Karpas-422 (cell line): ENCODE results near the gene RNF220. TPM values are rescaled to one million over a fixed set of nuclear protein-coding genes. Genes with fewer than 3 reads are reported as not detected.

Source experiments
- DNase-seq: peaks from one replicate; pipeline ENCODE4 v3.0.0-alpha.2; 2015
- H2AFZ ChIP-seq: fragments of 200-600 bp; sonication (generic); 2 replicates; pipeline ENCODE4 v1.6.1; 2014; ENCODE audit warnings: antibody characterized with exemption, low read length, mixed read lengths
- H3K27ac ChIP-seq: fragments of 200-600 bp; sonication (generic); 2 replicates; pipeline ENCODE4 v1.5.1; 2014; ENCODE audit warnings: mild to moderate bottlenecking, low read length, moderate library complexity
- H3K27me3 ChIP-seq: fragments of 200-600 bp; sonication (generic); 2 replicates; pipeline ENCODE4 v1.6.1; 2014; ENCODE audit warnings: low read length, mixed read lengths
- H3K36me3 ChIP-seq: fragments of 200-600 bp; sonication (generic); 2 replicates; pipeline ENCODE4 v1.6.1; 2014; ENCODE audit warnings: low read length, mixed read lengths; ENCODE audit not compliant: insufficient read depth
- H3K4me1 ChIP-seq: fragments of 200-600 bp; sonication (generic); 2 replicates; pipeline ENCODE4 v1.6.1; 2014; ENCODE audit warnings: mild to moderate bottlenecking, low read length, mixed read lengths
- H3K4me2 ChIP-seq: fragments of 200-600 bp; sonication (generic); 2 replicates; pipeline ENCODE4 v1.6.1; 2014; ENCODE audit warnings: low read length, low read depth, mild to moderate bottlenecking; ENCODE audit not compliant: poor library complexity, severe bottlenecking
- H3K4me3 ChIP-seq: fragments of 200-600 bp; sonication (generic); 2 replicates; pipeline ENCODE4 v1.5.1; 2014; ENCODE audit warnings: mild to moderate bottlenecking, antibody characterized with exemption, low read length, mixed read lengths
- H3K79me2 ChIP-seq: fragments of 200-600 bp; sonication (generic); 2 replicates; pipeline ENCODE4 v1.6.1; 2014; ENCODE audit warnings: mild to moderate bottlenecking, low read length, mixed read lengths
- H3K9ac ChIP-seq: fragments of 200-600 bp; sonication (generic); 2 replicates; pipeline ENCODE4 v1.6.0; 2014; ENCODE audit warnings: low read length
- H3K9me2 ChIP-seq: fragments of 200-600 bp; sonication (generic), shearing (Covaris generic); replicated peaks from 2 replicates; pipeline ENCODE4 v1.6.0; 2014; ENCODE audit warnings: mild to moderate bottlenecking, low read length, moderate library complexity; ENCODE audit not compliant: insufficient read depth
- H3K9me3 ChIP-seq: fragments of 300-700, 200-600 bp; sonication (generic); 2 replicates; pipeline ENCODE4 v1.6.1; 2014; ENCODE audit warnings: low read length, mixed read lengths
- H4K20me1 ChIP-seq: fragments of 200-600 bp; sonication (generic); 2 replicates; pipeline ENCODE4 v1.6.1; 2014; ENCODE audit warnings: mild to moderate bottlenecking, antibody characterized with exemption, low read length, low read depth; ENCODE audit not compliant: insufficient read depth
- total RNA-seq: library from RNA; depleted of rRNA; stranded (reverse); fragments of >200 nt; shearing (Covaris generic); gene quantifications from 2 replicates; pipeline ENCODE4 v1.2.3, GENCODE V29; 2014; ENCODE audit warnings: low replicate concordance

Gene RNF220
- total RNA-seq, 1 experiment from 2014 or later = 73.6 TPM

DNA sequence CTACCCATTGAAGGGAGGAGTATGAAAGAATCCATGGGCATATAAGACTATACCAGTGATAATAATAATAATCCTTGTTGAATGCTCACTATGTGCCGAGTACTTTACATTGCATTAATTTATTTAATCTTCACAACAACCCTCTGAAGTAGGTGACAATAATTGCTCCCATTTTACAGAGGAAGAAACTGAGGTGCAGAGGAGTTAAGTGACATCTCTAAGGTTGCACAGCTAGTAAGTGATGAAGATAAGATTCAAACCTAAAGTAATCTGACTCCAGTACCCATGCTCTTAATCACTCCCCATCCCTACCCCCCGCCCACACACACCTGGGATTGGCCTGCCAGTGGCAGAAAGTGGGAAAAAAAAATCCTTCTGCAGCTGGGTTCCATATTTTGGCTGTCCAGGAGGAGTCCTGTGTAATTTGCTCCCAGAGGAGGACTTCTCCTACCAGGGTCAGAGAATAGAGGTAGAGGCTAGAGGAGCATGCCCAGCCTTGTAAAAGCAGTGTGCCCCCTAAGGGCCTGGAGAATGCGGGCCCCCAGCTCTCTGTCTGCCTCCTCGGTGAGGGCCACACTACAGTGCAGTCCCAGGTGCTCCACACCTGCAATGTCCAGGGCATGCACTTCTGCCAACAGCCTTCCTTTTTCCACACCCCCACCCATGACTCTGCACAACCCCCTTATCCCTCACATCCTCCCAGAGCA is 211.4 kb downstream of the RNF220 start:
- Histone ChIP-seq H3K9me3 (no peaks in the 10 kb centered on the region), H3K4me2 (no peak overlapping the region), H3K4me1 (no peaks in the 10 kb centered on the region), H4K20me1 (no peaks in the 10 kb centered on the region), H3K9ac (no peak overlapping the region), H3K79me2 (no peaks in the 10 kb centered on the region), H2AFZ (no peak overlapping the region), H3K27me3 (no peaks in the 10 kb centered on the region), H3K9me2 (no peaks in the 10 kb centered on the region), H3K36me3 (no peaks in the 10 kb centered on the region), H3K27ac (no peak overlapping the region), H3K4me3 (no peak overlapping the region)
- DNase-seq = no peak

- H3K4me3 ChIP-seq = no peak overlapping the region
- H3K4me2 ChIP-seq = no peak overlapping the region
- DNase-seq = no peak
- no peaks in the 10 kb centered on the region for H4K20me1 ChIP-seq
- H3K79me2 ChIP-seq = no peaks in the 10 kb centered on the region
- no peak overlapping the region for H3K27ac ChIP-seq
- no peaks in the 10 kb centered on the region for H3K27me3 ChIP-seq
- no peaks in the 10 kb centered on the region for H3K4me1 ChIP-seq
- H3K36me3 ChIP-seq = no peaks in the 10 kb centered on the region
- H2AFZ ChIP-seq = no peak overlapping the region
- H3K9me3 ChIP-seq = no peaks in the 10 kb centered on the region
- H3K9ac ChIP-seq = no peak overlapping the region
- no peaks in the 10 kb centered on the region for H3K9me2 ChIP-seq
Measured at GRCh38 chr1:44616991-44617702, 212.1 kb downstream of the RNF220 start.

- no peaks in the 10 kb centered on the region for H3K36me3 ChIP-seq
- no peak for DNase-seq
- no peaks in the 10 kb centered on the region for H3K27me3 ChIP-seq
- H3K9me2 ChIP-seq = no peaks in the 10 kb centered on the region
- no peak overlapping the region for H3K4me2 ChIP-seq
- H3K27ac ChIP-seq = no peak overlapping the region
- no peaks in the 10 kb centered on the region for H3K79me2 ChIP-seq
- H3K9me3 ChIP-seq = no peaks in the 10 kb centered on the region
- H3K4me1 ChIP-seq = no peaks in the 10 kb centered on the region
- H4K20me1 ChIP-seq = no peaks in the 10 kb centered on the region
- H3K9ac ChIP-seq = no peak overlapping the region
- no peak overlapping the region for H2AFZ ChIP-seq
- H3K4me3 ChIP-seq = no peak overlapping the region
Measured at GRCh38 chr1:44617703-44618029, 212.6 kb downstream of the RNF220 start.

GRCh38 chr1:44619261-44619900 is 214.3 kb downstream of the RNF220 start:
- Histone ChIP-seq H2AFZ (no peak overlapping the region), H3K4me1 (no peaks in the 10 kb centered on the region), H3K27me3 (no peaks in the 10 kb centered on the region), H4K20me1 (no peaks in the 10 kb centered on the region), H3K36me3 (no peaks in the 10 kb centered on the region), H3K79me2 (no peaks in the 10 kb centered on the region), H3K9me3 (no peaks in the 10 kb centered on the region), H3K4me2 (no peak overlapping the region), H3K9ac (no peak overlapping the region), H3K9me2 (no peaks in the 10 kb centered on the region), H3K4me3 (no peak overlapping the region), H3K27ac (no peak overlapping the region)
- no peak for DNase-seq

DNA sequence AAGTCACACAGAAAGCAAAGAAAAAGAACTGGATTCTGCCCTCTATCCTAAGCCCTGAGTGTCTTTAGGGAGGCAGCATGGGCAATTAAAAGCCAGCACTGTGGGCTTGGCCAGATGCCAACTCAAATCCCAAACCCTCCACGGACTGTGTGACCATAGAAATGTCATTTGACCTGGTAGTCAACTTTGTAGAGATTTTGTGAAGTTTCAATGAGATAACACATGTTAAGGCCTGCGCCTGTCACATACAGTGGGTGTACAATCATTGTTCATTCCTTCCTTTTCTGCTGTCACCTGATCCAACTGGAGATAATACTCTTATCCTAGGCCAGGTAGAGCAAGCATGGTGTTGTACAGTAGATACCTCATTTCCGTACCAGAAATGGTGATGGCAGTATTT is 215.0 kb downstream of the RNF220 start:
- H3K27ac ChIP-seq = no peak overlapping the region
- no peaks in the 10 kb centered on the region for H3K36me3 ChIP-seq
- no peak overlapping the region for H2AFZ ChIP-seq
- no peak overlapping the region for H3K4me3 ChIP-seq
- no peaks in the 10 kb centered on the region for H3K4me1 ChIP-seq
- no peaks in the 10 kb centered on the region for H4K20me1 ChIP-seq
- H3K9ac ChIP-seq = no peak overlapping the region
- H3K9me2 ChIP-seq = no peaks in the 10 kb centered on the region
- no peak for DNase-seq
- H3K4me2 ChIP-seq = no peak overlapping the region
- H3K9me3 ChIP-seq = no peaks in the 10 kb centered on the region
- no peaks in the 10 kb centered on the region for H3K27me3 ChIP-seq
- no peaks in the 10 kb centered on the region for H3K79me2 ChIP-seq

- no peaks in the 10 kb centered on the region for H4K20me1 ChIP-seq
- no peak for DNase-seq
- H3K4me1 ChIP-seq = no peaks in the 10 kb centered on the region
- H2AFZ ChIP-seq = no peak overlapping the region
- no peaks in the 10 kb centered on the region for H3K9me3 ChIP-seq
- no peak overlapping the region for H3K9ac ChIP-seq
- H3K36me3 ChIP-seq = no peaks in the 10 kb centered on the region
- no peaks in the 10 kb centered on the region for H3K79me2 ChIP-seq
- H3K27me3 ChIP-seq = no peaks in the 10 kb centered on the region
- no peak overlapping the region for H3K27ac ChIP-seq
- no peak overlapping the region for H3K4me3 ChIP-seq
- H3K9me2 ChIP-seq = no peaks in the 10 kb centered on the region
- H3K4me2 ChIP-seq = no peak overlapping the region
Measured at GRCh38 chr1:44621841-44622286, 216.8 kb downstream of the RNF220 start.

DNA sequence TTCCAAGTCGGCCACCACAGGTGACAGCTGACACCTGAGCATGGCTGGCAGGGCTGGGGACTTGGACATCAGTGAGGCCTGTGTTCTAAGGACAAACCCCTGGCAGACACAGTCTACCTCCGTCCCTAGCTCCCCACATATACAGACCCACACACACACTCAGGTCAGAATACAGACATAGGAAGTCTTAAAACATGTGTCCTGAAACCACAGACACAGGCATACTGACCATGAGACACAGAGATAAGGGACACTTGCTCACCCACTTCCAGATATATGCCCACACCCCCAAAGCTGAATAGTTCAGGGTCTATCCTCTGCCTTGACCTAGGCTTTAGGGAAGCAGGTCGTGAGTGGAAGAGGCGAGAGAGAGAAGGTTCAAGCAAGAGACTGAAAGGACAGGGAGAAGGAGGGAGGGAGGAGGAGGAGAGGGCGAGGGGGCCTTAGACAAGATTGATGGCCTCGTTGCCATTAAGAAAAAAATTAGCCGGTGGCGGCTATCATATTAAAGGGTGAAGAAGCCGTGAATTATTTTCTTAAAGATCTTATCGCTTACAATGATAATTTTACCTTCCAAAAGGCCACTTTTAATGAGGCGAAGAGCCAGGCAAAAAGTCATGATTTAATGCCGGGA is 219.3 kb downstream of the RNF220 start:
- Histone ChIP-seq H3K27ac (no peak overlapping the region), H3K4me2 (no peak overlapping the region), H3K27me3 (no peaks in the 10 kb centered on the region), H2AFZ (no peak overlapping the region), H3K4me1 (no peaks in the 10 kb centered on the region), H3K36me3 (no peaks in the 10 kb centered on the region), H3K9me2 (no peaks in the 10 kb centered on the region), H3K79me2 (no peaks in the 10 kb centered on the region), H3K4me3 (no peak overlapping the region), H3K9me3 (no peaks in the 10 kb centered on the region), H4K20me1 (no peaks in the 10 kb centered on the region), H3K9ac (no peak overlapping the region)
- no peak for DNase-seq

GRCh38 chr1:44625348-44625747 is 220.3 kb downstream of the RNF220 start:
- Histone ChIP-seq H3K36me3 (no peaks in the 10 kb centered on the region), H3K4me2 (no peak overlapping the region), H3K27me3 (no peaks in the 10 kb centered on the region), H3K4me1 (no peaks in the 10 kb centered on the region), H3K27ac (no peak overlapping the region), H3K9me3 (no peaks in the 10 kb centered on the region), H3K4me3 (no peak overlapping the region), H3K9ac (no peak overlapping the region), H3K79me2 (no peaks in the 10 kb centered on the region), H2AFZ (no peak overlapping the region), H4K20me1 (no peaks in the 10 kb centered on the region), H3K9me2 (no peaks in the 10 kb centered on the region)
- no peak for DNase-seq
